Measurements from ENCODE around the gene DNLZ. TPM values are rescaled to one million over a fixed set of nuclear protein-coding genes. Genes with fewer than 3 reads are reported as not detected.

The DNLZ gene
- polyA plus RNA-seq, 3 donors = 10.3 to 14.7 (median 14.6) TPM

DNA sequence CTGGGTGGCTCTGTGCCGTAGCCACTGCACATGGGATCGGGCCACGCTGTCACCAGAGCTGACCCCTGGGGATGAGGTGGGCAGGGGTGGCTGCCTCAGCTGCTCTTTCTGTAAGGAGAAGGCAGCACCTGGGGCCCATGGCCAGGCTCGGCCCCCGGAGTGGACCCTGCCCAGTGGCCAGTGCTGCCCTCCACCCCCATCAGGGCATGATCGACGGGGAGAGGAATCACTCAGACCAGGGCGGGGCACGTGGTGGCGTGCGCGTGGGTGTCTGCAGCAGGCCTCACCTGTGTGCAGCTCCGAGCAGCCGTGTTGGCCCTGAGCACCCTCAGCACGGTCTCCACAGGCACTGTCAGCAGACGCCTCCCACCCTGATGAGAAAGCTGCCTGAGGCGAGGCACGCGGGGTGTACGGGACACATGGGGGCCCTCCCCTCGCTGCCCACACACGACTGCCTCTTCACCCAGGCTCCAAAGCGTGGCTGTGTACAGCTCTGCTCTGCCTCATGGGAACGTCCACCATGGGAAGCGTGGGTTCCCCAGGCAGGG lies 18.5 kb upstream of the DNLZ start:
- DNase-seq (ENCODE audit: extremely low read depth in 1 of 11, low read depth in 9 of 11, low spot score in 4 of 11) = no peak

DNA sequence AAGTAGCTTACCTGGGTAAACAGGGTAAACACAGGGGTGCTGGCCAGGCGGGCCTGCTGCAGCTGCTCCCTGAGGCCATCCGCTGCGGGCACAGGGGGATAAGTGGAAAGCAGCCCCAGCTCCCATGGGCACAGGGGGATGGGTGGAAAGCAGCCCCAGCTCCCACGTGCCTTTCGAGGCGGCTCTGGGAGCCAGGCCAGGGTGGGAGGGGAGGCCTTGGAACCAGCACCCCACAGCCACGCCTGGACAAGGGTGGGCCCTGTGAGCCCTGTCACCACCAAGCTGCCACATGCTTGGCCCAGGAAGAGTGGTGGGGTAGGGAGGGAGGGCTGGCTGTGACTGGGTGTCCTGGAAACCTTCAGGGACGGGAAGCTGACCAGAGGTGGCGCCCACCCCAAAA lies 17.8 kb upstream of the DNLZ start:
- DNase-seq (ENCODE audit: extremely low read depth in 1 of 11, low read depth in 9 of 11, low spot score in 4 of 11) = no peak

DNA sequence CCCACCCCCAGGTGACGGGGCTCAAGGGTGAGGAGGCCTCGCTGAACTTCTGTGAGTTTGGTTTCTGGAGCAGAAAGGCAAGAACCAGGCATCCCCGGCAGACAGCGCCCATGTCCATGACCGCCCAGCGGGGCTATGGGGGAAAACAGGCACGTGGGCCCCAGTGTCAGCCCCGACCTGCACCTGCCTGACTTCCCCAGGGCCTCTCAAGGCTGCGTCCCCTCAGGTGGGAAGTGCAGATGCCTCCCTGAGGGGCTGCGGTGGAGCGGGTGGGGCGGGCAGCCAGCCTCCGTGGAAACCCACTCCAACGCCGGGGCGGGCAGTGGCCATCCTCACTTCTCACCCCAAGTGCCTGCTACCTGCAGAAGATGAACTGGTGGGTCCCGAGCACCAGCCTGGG lies 16.8 kb upstream of the DNLZ start:
- DNase-seq (ENCODE audit: extremely low read depth in 1 of 11, low read depth in 9 of 11, low spot score in 4 of 11) = no peak

DNA sequence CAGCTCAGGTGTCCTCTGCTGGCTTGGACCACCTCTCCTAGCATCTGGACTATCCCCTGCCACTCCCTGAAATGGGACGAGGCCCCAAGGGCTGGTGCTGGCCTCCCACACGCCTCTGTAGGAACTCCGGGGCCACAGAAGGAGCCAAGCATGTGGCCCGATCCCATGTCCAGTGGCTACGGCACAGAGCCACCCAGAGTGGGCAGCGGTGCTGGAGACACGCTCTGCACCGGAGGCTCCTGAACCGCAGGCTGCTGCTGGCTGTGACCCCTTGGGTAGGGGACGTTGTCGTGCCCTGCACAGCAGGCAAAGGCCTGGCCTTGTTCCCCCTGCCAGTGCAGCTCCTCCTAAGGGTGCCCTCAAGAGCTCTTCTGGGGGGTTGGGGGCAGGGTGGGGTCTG lies 16.3 kb upstream of the DNLZ start:
- no peak for DNase-seq (ENCODE audit: extremely low read depth in 1 of 11, low read depth in 9 of 11, low spot score in 4 of 11)

DNA sequence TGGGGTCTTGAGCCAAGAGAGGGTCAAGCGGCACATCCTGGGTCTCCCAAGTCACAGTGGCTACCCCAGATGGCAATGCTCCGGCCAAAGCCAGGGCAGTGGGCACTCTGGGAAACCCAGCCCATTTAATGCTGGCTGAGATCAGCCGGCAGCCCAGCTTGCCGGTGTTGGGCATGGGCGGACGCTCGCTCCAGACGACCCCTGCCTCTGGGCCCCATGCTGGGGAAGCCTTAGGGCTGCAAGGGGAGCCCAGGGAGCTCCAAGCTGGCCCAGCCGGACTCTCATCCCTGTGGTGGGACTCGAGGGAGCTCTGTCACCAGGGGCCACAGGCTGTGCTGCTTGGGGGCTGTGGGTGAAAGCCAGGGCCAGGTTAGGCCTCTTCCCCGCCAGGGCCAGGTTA lies 15.9 kb upstream of the DNLZ start:
- no peak for DNase-seq (ENCODE audit: extremely low read depth in 1 of 11, low read depth in 9 of 11, low spot score in 4 of 11)

DNA sequence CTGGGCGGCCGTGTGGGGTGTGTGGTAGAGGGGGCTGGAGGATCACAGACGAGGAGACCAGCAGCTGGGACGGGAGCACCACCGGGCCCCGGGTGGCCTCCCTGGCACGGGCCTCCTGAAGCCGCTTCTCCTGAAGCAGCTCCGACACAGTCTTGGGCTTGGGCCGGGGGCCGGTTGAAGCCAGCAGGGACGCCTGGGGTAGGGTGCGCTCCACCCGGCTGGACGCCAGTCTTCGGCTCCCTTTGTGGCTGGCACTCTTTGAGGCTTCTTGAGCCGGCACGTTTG lies 15.4 kb upstream of the DNLZ start:
- DNase-seq (ENCODE audit: extremely low read depth in 1 of 11, low read depth in 9 of 11, low spot score in 4 of 11) = no peak

DNA sequence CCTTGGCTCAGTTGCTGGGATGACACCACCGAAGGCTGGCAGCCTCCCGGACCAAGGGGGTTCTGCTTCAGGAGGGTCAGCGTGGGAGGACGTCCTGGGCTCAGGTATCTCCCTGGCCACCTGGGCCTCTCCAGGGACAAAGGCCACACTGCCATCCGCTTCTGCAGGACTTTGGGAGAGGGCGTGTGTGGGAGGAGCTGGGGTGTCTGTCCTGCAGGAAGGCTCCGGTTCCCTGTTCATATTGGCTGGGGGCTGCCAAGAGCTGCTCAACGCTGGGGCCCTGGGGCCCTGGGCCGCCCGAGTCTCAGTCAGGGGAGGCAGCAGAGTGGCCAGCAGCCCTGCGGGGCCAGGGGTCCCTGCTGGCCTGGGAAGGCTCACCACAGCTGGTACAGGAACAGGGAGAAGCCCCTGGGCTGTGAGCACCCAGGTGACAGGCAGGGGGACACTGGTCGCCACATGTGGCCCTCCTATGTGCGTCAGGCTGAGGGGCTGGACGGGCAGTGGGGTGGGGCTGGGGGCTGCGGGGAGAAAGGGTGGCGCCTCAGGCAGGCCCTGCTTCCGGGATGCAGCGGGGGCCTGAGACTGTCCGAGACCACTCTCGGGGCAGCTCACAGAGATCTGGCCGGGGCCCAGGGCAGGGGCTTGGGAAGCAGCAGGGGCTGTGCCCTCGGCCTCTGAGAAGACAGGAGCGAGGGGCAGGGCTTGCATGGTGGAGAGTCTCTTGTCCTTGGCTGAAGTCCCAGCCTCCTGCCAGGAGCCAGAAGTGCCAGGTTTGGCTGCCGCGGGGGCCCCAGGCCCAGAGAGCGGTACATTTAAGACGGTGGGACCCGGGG lies 14.8 kb upstream of the DNLZ start:
- no peak for DNase-seq (ENCODE audit: extremely low read depth in 1 of 11, low read depth in 9 of 11, low spot score in 4 of 11)

DNA sequence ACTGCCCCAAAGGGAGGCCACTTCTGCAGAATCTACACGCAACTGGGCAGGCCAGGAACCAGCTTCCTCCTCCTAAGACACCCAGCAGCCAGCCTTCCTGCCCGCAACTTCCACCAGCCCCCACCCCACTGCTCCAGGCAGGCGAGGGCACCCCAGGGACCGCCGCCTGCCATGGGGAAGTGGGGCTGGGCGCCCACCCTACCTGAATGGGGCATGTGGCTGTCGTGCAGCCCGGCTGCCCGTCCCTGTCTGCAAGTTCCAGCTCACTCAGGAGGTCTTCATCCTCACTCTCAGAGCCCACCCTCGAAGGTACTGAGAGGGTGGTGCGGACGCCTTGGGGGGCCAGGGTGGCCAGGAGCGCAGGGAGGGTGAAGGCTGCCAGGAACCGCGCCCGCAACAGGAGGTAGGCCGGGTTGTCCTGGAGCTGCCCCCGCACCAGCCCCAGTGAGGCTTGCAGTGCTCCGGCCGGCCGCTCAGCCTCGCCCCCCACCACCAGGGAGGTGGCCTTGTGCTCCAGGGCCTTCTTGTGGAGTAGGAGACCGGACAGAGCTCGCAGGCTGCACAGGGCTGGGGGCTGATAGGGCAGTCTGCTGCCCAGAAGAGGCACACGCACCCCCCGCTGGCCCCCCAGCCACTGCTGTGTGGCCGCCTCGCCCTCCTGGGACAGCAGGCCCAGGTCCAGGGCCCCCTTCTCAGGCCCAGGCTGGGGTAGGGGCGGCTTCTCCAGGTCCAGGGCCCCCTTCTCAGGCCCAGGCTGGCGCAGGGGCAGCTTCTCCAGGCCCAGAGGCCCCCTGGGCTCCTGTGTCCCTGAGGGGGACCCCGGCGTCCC lies 14.0 kb upstream of the DNLZ start:
- DNase-seq (ENCODE audit: extremely low read depth in 1 of 11, low read depth in 9 of 11, low spot score in 4 of 11) = no peak

DNA sequence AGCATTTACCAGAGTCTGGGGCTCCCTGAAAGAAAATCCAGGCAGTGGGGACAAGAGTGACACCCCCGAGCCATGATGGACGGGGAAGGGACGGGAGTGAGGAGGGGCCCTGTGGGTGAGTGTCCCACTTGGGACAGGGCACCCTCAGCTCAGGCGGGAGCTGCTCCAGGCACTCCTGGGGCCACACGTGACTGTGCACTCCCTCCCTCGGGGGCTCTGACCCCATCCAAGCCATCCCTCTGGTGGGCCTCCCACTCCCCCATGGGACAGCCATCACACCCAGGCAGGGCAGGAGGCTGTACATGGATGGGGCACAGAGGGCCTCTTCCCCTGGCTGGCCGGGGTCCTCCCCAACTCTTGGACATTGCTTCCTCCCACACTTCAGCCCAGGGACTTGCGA lies 12.9 kb upstream of the DNLZ start:
- no peak for DNase-seq (ENCODE audit: extremely low read depth in 1 of 11, low read depth in 9 of 11, low spot score in 4 of 11)

DNA sequence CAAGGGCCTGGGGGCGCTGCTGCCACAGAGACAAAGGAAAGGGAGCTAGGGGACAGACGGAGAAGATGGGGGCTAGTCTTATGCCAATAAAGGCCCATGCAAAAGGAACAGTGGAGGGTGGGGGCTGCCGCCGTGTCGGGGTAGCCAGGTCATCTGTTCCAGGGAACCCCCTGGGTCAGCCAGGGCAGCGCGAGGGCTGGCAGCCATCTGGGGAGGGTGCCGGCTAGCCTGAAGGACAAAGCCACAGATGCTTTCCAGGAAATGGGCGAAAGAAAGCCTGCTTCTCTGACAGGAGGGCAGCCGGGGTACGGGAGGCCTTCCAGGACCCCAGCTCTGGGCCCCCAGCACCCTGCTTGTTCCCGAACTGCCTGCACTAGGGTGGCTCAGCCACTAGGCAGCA lies 11.6 kb upstream of the DNLZ start:
- no peak for DNase-seq (ENCODE audit: extremely low read depth in 1 of 11, low read depth in 9 of 11, low spot score in 4 of 11)

DNA sequence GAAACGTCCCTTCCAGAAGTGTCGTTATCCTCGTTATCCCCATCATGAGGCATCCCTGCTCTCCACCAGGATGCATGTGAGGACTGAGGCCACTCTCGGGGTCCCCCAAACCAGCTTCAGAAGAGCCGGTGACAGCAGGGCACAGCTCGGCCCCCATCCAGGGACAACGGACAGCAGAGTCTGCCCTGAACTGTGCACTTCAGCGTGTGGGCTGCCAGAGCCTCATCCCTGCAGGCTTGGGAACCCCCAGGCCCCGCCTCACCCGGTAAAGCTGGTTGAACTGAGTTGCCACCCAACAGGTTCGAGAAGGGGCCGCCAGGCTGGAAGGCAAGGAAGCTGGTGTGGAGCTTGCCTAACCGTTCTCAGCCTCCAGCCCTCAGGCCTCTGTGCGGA lies 10.6 kb upstream of the DNLZ start:
- DNase-seq (ENCODE audit: extremely low read depth in 1 of 11, low read depth in 9 of 11, low spot score in 4 of 11) = no peak

DNA sequence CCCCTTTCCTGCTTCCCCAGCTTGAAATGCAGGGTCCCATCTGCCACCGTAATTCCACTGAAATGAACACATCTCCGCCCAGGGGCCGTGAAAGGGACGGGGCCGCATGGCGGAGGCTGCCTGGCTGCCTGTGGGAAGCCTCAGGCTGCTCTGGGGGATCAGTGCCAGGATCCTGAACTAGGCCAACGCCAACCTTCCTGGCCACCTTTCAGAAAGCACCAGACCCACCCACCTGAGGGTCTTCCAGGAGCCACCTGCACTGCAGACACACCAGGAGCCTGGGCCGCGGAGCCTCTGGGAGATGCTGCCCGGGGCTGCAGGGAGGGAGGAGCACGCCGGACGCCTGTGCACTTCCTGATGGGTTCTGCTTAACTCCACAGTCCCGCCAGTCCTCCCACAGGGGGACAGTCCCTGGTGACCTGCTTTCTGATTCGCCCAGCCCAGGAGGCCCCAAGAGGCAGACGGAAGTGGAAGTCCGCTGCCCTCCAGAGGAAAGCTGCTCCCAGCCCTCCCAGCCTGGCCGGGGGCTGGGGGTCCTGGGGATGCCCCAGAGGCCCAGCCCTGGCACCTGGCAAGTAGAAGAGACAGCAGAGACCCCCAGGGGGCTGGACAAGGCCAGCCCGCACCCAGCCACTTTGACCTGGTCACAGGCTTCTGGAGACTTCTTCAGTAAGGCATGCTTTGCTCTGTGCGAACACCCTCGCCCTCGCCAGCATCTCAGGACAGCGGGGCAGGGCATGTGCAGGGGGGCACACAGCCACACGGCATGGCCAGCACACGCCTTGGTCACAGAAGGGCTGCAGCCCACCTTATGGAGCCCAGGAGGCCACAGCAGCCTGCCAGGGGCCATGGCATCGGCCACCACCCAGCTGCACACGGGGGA lies 10.0 kb upstream of the DNLZ start, which contains the start of gene CARD9:
TSS of gene CARD9 (minus strand) at position 370 of the 883 bp plus-strand sequence. CDS start 1,591 bp downstream, outside the sequence.
- no peak for DNase-seq (ENCODE audit: extremely low read depth in 1 of 11, low read depth in 9 of 11, low spot score in 4 of 11)

DNA sequence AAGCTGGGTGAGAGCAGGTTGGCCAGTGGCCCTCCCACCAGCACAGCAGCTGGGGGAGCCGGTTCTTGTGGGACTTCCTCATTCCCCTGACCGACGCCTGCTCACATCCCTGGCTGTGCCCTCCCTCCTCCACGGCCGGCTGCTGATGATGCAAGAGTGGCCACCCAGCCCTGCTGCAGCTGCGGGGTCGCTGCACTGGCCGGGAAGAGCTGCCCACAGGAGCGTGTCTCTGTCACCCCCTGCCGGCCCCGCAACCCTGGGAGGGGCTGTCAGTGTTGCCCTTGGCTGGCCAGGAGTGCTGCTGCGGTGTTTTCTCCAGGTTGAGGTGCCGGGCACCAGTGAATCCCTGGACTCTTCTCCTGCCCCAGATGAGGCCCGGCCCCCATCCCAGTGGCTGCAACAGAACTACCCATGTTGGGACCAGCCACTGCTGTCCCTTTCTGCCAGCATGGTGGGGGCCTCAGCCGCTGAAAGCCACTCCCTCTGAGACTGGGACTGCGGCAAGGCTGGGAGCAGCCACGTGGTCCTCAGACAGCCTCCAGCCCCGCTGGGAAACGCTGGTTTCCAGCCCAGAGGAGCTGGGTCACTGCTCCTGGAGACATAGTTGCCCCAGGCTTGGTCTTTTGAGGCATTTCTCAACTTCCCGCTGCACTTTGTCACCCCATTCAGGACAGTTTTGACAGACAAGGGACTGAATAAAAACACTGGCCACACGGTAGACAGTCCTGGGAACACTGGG lies 9.2 kb upstream of the DNLZ start:
- peak in 8 of 11 donors; percentile 42 to 76 (median 62) for DNase-seq (ENCODE audit: extremely low read depth in 1 of 11, low read depth in 9 of 11, low spot score in 4 of 11)

DNA sequence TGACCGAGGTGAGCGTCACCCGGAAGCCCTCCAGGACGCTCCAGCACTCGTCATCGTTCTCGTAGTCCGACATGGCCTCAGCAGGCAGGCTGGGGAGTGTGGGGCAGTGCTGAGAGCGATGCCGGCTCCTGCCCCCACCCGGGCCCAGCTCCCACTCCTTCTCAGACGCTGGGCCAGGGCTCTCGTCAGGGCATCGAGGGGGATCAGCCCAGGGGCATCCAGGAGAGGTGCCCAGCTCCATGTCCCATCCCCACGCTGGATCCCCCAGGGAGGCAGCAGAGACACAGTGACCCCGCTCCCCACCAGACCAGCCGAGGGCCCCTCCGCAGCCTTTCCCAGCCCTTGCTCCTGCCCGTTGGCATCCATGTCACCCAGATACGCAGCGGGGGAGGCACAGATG lies 8.5 kb upstream of the DNLZ start:
- no peak for DNase-seq (ENCODE audit: extremely low read depth in 1 of 11, low read depth in 9 of 11, low spot score in 4 of 11)

DNA sequence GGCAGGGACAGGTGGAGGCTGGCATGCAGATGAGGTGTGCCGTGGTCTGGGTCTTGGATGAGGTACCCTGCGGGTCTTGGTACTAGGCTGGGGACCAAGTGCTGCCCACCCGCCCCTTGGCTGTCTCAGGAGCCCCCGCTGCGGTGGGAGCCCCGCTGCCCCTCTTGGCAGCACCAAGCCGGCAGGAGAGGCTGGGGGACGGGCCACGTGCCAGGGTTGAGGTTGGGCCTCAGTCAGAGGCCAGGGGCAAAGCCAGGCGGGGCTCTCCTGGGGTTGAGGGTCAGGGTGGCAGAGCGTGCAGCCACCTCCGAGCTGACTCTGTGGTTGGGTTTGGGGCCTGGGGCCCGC lies 8.0 kb upstream of the DNLZ start:
- no peak for DNase-seq (ENCODE audit: extremely low read depth in 1 of 11, low read depth in 9 of 11, low spot score in 4 of 11)

DNA sequence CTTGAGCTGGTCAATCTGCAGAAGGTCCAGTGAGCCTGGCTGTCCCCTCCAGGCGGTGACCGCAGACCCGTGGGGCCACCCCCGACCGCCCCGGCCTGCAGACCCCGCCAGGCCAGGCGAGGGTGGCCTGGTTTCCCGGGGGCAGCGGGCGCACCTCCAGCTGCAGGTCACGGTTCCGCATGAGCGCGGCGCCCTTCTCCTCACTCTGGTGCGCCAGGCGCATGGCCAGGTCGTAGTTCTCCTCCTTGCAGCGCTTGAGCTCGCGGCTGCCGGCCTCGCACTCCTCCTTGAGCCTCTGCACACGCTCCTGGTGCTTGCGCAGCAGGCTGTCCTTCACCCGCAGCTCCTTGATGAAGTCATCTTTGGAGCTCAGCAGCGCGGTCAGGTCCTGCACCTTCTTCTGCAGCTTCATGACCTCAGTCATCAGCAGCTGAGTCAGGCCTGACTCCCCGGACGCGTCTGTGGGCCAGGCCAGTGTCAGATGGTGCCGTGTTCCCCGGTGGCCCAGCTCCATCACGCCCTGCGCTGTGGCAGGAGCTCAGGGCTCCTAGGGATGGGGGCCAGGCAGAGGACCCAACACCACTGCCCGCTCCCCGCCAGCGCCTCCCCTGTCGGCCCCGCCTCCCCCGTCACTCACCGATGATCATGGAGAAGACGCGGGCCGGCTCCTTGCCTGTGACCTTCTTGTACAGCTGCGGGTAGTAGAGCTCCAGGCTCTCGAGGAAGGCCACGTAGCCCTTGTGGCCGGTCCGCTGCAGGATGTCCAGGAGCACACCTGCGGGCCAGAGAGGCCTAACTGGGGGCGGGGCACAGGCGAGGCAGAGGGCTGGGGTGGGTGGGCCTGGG lies 7.4 kb upstream of the DNLZ start:
- DNase-seq (ENCODE audit: extremely low read depth in 1 of 11, low read depth in 9 of 11, low spot score in 4 of 11) = no peak

DNA sequence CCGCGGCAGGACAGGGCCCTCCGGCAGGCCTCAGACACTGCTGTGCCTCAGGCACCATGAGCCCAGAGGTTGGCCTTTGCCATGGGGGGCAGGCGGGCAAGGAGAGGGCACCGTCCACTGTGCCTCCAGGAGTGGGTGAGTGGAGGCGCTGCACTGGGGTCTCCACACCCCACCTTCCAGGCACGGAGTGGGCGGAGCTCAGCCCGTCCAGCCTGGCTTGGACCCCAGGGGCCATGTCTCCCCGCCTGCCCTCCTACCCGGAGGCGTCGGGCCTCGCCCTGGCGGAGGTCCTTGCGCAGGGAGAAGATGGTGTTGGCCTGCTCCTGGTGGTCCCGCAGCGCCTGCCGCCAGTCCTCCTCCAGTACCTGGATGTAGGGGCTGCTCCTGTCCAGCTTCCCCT lies 6.5 kb upstream of the DNLZ start:
- no peak for DNase-seq (ENCODE audit: extremely low read depth in 1 of 11, low read depth in 9 of 11, low spot score in 4 of 11)

DNA sequence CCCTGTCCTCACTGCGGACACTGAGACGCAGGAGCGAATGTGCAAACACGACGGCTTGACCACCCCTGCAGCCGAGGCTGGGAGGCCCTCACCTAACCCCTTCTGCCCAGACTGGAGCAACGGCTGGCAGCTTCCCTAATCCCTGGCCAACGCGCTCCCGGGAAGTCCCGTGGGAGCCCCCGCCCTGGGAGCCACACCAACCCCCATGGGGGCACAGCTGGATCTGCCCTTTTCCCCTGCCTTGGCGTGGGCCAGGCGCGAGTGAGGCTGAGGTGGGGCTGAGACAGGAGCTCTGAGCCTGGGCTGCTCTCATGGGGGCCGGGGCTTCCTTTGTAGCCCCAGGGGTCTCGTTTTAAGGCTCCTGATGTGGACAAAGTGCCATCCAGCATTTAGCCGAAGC lies 4.6 kb upstream of the DNLZ start:
- DNase-seq (ENCODE audit: extremely low read depth in 1 of 11, low read depth in 9 of 11, low spot score in 4 of 11) = no peak
